Suprapubic skin (tissue), 3 donors: ENCODE data around the gene PRDM12.

Experiments
- POLR2A ChIP-seq, 2 donors: fragments of 450-650 bp; IDR thresholded peaks; one replicate each; pipeline ENCODE4 v1.6.1; 2017; ENCODE audit warnings: antibody characterized with exemption in 2 of 2, mild to moderate bottlenecking in 2 of 2, moderate library complexity in 2 of 2
- TF ChIP-seq, protein P1 (sequence below), 2 donors: fragments of 200-600 bp in 1 of 2; fragments of 450-650 bp in 1 of 2; sonication (generic) in 1 of 2; IDR thresholded peaks; one replicate each; pipeline ENCODE4 v1.5.1; 2016 to 2019; ENCODE audit warnings: antibody characterized with exemption in 2 of 2, mild to moderate bottlenecking in 1 of 2, moderate library complexity in 1 of 2

GRCh38 chr9:130713286-130713960 lies 49.0 kb downstream of the PRDM12 start:
- no peak for TF ChIP-seq POLR2A (IDR thresholded peaks at IDR 0.05)
- TF ChIP-seq, protein P1, sequence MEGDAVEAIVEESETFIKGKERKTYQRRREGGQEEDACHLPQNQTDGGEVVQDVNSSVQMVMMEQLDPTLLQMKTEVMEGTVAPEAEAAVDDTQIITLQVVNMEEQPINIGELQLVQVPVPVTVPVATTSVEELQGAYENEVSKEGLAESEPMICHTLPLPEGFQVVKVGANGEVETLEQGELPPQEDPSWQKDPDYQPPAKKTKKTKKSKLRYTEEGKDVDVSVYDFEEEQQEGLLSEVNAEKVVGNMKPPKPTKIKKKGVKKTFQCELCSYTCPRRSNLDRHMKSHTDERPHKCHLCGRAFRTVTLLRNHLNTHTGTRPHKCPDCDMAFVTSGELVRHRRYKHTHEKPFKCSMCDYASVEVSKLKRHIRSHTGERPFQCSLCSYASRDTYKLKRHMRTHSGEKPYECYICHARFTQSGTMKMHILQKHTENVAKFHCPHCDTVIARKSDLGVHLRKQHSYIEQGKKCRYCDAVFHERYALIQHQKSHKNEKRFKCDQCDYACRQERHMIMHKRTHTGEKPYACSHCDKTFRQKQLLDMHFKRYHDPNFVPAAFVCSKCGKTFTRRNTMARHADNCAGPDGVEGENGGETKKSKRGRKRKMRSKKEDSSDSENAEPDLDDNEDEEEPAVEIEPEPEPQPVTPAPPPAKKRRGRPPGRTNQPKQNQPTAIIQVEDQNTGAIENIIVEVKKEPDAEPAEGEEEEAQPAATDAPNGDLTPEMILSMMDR (IDR thresholded peaks at IDR 0.05): no peak
